Activated CD4-positive, CD25-positive, alpha-beta regulatory T cell treated with anti-CD3 and anti-CD28 coated beads, Interleukin-2, amount 50 U/mL, for 72 hours (primary cell): ENCODE measurements around the gene CYB5R3.
"Not testable (repeated sequence)": the region's sequence is repeated elsewhere in the genome, so short reads cannot be mapped to it uniquely, and the experiment has no call there.

Experiments used
- DNase-seq: peaks from one replicate; pipeline ENCODE4 v3.0.0; 2021

Gene CYB5R3

GRCh38 chr22:42622061-42622710 is 27.0 kb downstream of the CYB5R3 start:
- DNase-seq, result no peak

- DNase-seq, result peak; percentile 65
These were observed 27.6 kb downstream of the CYB5R3 start for GRCh38 chr22:42621505-42622002.

GRCh38 chr22:42620084-42620483 is 29.1 kb downstream of the CYB5R3 start:
- DNase-seq, result no peak

GRCh38 chr22:42619261-42620063 is 29.7 kb downstream of the CYB5R3 start:
- no peak for DNase-seq

GRCh38 chr22:42617155-42617983 is 31.8 kb downstream of the CYB5R3 start:
- no peak for DNase-seq

DNA sequence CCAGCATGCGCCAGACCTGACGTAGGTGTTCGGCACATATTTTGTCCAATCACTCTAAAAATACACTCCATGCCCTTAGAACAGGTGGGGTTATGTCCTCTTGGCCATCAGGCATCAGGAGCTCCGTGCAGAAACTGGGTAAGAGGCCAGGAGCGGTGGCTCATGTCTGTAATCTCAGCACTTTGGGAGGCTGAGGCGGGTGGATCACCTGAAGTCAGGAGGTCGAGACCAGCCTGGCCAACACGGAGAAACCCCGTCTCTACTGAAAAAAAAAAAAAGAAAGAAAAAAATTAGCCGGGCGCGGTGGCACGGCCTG is 33.4 kb downstream of the CYB5R3 start:
- DNase-seq, result not testable (repeated sequence)

- DNase-seq, result peak; percentile 82
These were observed 33.9 kb downstream of the CYB5R3 start for GRCh38 chr22:42615092-42615859.

- peak; percentile 98 for DNase-seq
These were observed 34.7 kb downstream of the CYB5R3 start, which contains the start of gene POLDIP3 for GRCh38 chr22:42614312-42615091. Gene POLDIP3 (minus strand): TSS chr22:42614883. CDS start chr22:42614857, 26 bp downstream.

DNA sequence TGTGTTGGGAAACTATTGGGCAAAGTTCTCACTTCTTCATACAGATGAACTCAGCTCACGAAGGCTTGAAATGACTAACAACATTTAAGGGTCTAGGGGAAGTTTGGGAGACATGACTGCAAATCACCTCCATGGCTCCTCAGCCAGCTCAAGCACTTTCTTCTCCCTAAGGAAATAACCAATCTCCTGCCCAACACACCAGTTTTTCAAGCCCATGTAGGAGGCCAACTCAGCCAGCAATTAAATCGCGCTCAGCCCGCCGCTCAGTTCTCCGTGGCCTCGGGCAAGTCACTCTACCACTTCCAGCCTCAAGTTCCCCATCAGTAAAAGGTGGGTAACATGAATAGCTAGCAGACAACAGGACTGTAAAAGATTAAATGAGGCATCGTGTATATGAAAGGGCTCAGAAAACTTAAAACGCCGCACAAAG is 35.3 kb downstream of the CYB5R3 start:
- no peak for DNase-seq

GRCh38 chr22:42612336-42612735 is 36.9 kb downstream of the CYB5R3 start:
- no peak for DNase-seq

DNA sequence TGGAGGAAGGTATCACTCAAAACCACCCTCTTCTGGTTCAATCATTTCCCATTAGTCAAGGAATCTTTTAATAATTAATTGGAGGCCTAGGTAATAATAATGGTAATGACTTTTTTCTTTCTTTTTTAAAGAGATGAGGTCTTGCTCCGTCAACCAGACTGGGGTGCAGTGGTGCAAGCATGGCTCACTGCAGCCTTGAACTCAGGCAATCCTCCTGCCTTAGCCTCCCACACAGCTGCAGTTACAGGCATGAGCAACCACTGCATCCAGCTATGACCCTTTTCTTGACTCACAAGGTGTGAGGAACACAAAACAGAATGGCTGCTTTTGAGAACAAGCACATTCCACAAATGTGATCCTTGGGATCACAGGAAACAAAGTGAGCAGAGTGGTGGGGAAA is 38.1 kb downstream of the CYB5R3 start:
- no peak for DNase-seq

DNA sequence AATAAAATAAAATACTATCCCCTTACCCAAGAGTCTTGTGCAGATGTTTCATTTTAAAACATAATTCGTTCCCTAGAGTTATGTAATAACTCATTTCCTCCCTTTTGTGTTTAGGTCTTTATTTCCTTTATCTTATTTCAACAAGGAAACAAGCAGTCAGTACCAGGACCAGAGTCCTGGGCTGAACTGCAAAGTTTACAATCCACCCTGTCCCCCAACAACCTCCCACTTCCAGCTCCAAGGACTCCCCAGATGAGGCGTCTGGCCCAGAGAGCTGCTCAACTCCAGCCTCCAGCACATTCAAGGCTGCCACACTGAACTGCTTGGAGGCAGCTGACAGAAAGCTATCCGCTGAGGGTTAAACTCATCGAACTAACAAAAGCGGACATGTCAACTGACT is 39.0 kb downstream of the CYB5R3 start:
- no peak for DNase-seq

GRCh38 chr22:42608823-42609361 is 40.3 kb downstream of the CYB5R3 start:
- DNase-seq, result no peak

DNA sequence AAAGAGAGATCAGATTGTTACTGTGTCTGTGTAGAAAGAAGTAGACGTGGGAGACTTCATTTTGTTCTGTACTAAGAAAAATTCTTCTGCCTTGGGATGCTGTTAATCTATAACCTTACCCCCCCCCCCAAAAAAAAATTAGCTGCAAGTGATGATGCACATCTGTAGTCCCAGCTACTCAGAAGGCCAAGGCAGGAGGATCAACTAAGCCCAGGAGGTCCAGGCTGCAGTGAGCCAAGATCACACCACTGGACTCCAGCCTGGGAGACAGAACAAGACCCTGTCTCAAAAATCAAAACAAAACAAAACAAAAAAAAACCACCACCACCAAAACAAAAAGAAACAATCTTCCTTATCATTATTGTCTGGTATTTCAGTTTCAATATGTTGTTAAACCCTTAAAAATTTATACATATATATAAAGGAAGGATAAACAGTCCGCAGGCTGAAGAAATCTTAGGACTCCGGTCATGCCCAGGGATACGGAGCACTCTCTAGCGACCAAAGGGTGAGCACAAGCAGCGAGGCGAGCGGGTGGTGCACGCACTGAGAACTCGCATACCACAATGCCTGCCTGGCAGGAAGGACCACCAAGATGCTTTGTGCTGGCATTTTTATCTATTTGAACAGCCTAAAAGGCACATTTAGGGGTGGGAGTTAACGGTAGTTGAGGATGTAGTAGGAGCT is 40.9 kb downstream of the CYB5R3 start:
- no peak for DNase-seq

- not testable (repeated sequence) for DNase-seq
These were observed 41.6 kb downstream of the CYB5R3 start for GRCh38 chr22:42607641-42608040.

DNA sequence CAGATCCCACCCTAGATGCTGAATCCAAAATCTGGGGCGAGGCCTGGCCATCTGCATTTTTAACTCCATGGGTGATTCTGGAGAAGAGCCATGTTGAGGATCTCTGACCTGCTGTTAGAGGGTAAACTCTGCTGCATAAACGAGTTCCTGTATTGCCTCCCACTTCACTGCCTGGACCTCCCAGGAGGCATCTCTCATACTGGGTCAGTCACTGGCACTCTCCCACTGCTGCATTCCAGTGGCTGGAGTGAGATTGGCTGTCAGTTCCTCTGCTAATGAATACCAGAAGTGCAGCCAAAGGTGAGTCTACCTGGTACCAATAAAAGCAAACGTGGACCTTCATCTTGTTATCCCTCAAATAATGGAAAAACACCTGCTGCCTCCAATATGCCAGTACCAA is 44.8 kb downstream of the CYB5R3 start:
- no peak for DNase-seq

- DNase-seq, result no peak
These were observed 45.8 kb downstream of the CYB5R3 start for GRCh38 chr22:42603427-42603826.

- no peak for DNase-seq
These were observed 46.7 kb downstream of the CYB5R3 start for GRCh38 chr22:42602470-42602869.

DNA sequence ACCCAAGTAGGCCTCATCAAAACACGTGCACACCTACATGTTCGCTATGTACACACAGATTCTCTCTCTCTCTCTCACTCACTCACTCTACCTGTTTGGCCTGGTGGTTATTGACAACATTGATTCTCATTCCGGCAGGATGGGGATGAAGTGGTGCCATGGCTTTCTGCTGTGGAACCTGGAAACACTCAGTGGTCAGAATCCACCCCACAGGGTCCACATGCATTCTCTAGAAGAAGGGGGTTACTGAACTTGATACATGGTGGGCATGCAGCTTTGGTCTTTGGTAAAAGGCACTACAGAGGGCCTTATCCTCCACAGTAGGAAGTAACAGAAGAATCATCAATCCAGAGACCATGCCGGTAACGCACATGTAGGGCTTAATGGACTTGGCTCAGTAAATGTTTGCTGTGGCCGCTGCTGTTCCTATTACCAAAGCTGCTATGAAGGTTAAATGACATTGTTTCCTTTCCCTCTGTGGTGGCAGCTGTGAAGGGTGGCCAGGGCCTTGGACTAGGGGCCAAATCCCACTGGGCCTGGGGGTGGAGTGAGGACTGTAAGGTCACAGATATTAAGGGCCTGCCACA is 47.2 kb downstream of the CYB5R3 start:
- DNase-seq, result no peak

GRCh38 chr22:42596863-42597530 is 52.2 kb downstream of the CYB5R3 start:
- no peak for DNase-seq
